HG02610 (cell line): ENCODE results near the gene VTA1.

Source experiments
- ATAC-seq: cut with Tn5 transposase; IDR thresholded peaks from one replicate; pipeline ENCODE4 v1.9.1; 2021; ENCODE audit warnings: mild to moderate bottlenecking, moderate library complexity; ENCODE audit not compliant: unreplicated experiment

The VTA1 gene

GRCh38 chr6:142260748-142261147 lies 113.7 kb downstream of the VTA1 start:
- no peak for ATAC-seq

- no peak for ATAC-seq
Measured at GRCh38 chr6:142262231-142262630, 115.2 kb downstream of the VTA1 start.

- ATAC-seq: no peak
Measured at GRCh38 chr6:142265476-142265875, 118.4 kb downstream of the VTA1 start.

GRCh38 chr6:142266060-142266459 lies 119.0 kb downstream of the VTA1 start:
- ATAC-seq: no peak

GRCh38 chr6:142271476-142271875 lies 124.4 kb downstream of the VTA1 start:
- no peak for ATAC-seq
